Osteoblast (primary cell): ENCODE measurements around the gene HOXB2. TPM values are rescaled to one million over a fixed set of nuclear protein-coding genes. Genes with fewer than 3 reads are reported as not detected.

Experiments used
- DNase-seq: peaks from one replicate; pipeline ENCODE4 v3.0.0; 2011; ENCODE audit warnings: low spot score, mixed read lengths; ENCODE audit not compliant: insufficient read length; ENCODE audit errors: missing footprints
- H2AFZ ChIP-seq: 2 replicates; pipeline ENCODE4 v1.6.0; 2011; ENCODE audit warnings: mild to moderate bottlenecking, low read length
- H3K27ac ChIP-seq: 2 replicates; pipeline ENCODE4 v1.5.1; 2011; ENCODE audit warnings: mild to moderate bottlenecking, low read depth, low read length, moderate library complexity
- H3K27me3 ChIP-seq: 2 replicates; pipeline ENCODE4 v1.6.0; 2012; ENCODE audit warnings: mild to moderate bottlenecking, control low read depth, inconsistent platforms, low read length, moderate library complexity; ENCODE audit not compliant: insufficient read depth
- H3K36me3 ChIP-seq: 2 replicates; pipeline ENCODE4 v1.5.1; 2011; ENCODE audit warnings: mild to moderate bottlenecking, low read length, control low read depth, moderate library complexity; ENCODE audit not compliant: insufficient read depth
- H3K4me1 ChIP-seq: 2 replicates; pipeline ENCODE4 v1.5.1; 2011; ENCODE audit warnings: mild to moderate bottlenecking, low read length, control low read depth, moderate library complexity; ENCODE audit not compliant: insufficient read depth
- H3K4me2 ChIP-seq: 2 replicates; pipeline ENCODE4 v1.6.0; 2011; ENCODE audit warnings: mild to moderate bottlenecking, low read length; ENCODE audit not compliant: insufficient read depth
- H3K4me3 ChIP-seq: fragments of 200-600 bp; sonication (generic); 3 replicates; pipeline ENCODE4 v1.5.1; 2012; ENCODE audit warnings: mild to moderate bottlenecking, low read length, inconsistent platforms; ENCODE audit not compliant: insufficient read depth
- H3K79me2 ChIP-seq: 2 replicates; pipeline ENCODE4 v1.6.0; 2012; ENCODE audit warnings: mild to moderate bottlenecking, low read length, control low read depth, inconsistent platforms; ENCODE audit not compliant: insufficient read depth
- H3K9me3 ChIP-seq: 2 replicates; pipeline ENCODE4 v1.5.1; 2011; ENCODE audit warnings: low read depth, low read length, control low read depth
- H4K20me1 ChIP-seq: 2 replicates; pipeline ENCODE4 v1.6.0; 2012; ENCODE audit warnings: mild to moderate bottlenecking, low read length, control low read depth; ENCODE audit not compliant: insufficient read depth
- total RNA-seq: library from RNA; depleted of rRNA; stranded (reverse); fragments of >200 nt; gene quantifications from 2 replicates; pipeline ENCODE4 v1.2.3, GENCODE V29; 2012
- TF ChIP-seq, protein P1 (sequence below): IDR thresholded peaks from 2 replicates; pipeline ENCODE4 v1.5.1; 2011; ENCODE audit warnings: mild to moderate bottlenecking, low read depth, low read length, moderate library complexity; ENCODE audit errors: extremely low read depth

HOXB2 gene
- total RNA-seq, 1 donor, result 3.3 TPM

DNA sequence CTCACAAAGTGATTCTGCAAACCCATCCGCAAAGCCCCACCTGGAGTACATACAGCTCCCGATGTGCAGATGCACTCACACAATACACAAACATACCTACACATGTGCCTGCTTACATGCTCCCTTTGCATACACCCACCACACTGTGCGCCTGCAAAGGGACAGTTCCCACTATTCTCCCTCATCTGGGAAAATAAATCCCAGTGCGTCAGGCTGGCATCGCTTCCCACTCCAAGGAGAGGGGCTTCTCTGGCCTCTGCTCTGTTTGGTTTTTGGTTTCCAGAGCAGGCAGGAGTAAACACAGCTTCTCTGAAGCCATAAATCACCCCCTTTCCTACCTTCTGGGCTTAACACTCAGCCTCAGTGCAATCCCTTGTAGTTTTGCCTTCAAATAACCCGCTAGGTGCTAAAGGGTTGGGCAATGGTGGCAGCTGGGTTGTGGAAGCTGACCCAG is 18.5 kb upstream of the HOXB2 start:
- Histone ChIP-seq H2AFZ (no peak overlapping the region), H3K79me2 (no peaks in the 10 kb centered on the region), H4K20me1 (no peaks in the 10 kb centered on the region), H3K27ac (no peak overlapping the region), H3K4me3 (no peak overlapping the region), H3K27me3 (peaks cover 89% of the 10 kb centered on the region), H3K36me3 (no peaks in the 10 kb centered on the region), H3K9me3 (no peaks in the 10 kb centered on the region), H3K4me1 (no peaks in the 10 kb centered on the region), H3K4me2 (peak overlapping the region; percentile 9)
- TF ChIP-seq, protein P1, sequence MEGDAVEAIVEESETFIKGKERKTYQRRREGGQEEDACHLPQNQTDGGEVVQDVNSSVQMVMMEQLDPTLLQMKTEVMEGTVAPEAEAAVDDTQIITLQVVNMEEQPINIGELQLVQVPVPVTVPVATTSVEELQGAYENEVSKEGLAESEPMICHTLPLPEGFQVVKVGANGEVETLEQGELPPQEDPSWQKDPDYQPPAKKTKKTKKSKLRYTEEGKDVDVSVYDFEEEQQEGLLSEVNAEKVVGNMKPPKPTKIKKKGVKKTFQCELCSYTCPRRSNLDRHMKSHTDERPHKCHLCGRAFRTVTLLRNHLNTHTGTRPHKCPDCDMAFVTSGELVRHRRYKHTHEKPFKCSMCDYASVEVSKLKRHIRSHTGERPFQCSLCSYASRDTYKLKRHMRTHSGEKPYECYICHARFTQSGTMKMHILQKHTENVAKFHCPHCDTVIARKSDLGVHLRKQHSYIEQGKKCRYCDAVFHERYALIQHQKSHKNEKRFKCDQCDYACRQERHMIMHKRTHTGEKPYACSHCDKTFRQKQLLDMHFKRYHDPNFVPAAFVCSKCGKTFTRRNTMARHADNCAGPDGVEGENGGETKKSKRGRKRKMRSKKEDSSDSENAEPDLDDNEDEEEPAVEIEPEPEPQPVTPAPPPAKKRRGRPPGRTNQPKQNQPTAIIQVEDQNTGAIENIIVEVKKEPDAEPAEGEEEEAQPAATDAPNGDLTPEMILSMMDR, result no peak
- DNase-seq, result no peak

DNA sequence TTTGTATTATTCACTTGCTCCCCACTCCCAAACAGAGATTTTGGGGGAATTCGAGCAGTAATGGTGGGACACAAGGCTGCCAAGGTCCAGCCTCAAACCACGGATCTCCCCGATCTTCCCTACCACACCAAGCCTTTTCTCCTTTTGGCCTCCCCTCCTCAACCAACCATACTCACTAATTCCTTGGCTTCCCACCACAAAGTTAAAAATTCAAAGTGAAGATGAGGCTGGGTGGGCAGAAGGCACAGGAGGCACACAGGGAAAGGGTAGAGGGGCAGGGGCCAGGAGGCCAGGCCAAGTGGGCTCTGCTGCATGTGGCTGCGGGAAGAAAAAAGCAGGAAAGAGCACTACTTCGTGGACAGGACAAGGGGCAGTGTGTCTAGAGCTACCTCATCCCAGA is 18.0 kb upstream of the HOXB2 start:
- Histone ChIP-seq H3K36me3 (no peaks in the 10 kb centered on the region), H3K9me3 (no peaks in the 10 kb centered on the region), H3K4me1 (no peaks in the 10 kb centered on the region), H2AFZ (no peak overlapping the region), H3K4me3 (no peak overlapping the region), H3K27me3 (peaks cover 89% of the 10 kb centered on the region), H3K79me2 (no peaks in the 10 kb centered on the region), H3K4me2 (no peak overlapping the region), H4K20me1 (no peaks in the 10 kb centered on the region), H3K27ac (no peak overlapping the region)
- DNase-seq, result no peak
- TF ChIP-seq, protein P1, result no peak

DNA sequence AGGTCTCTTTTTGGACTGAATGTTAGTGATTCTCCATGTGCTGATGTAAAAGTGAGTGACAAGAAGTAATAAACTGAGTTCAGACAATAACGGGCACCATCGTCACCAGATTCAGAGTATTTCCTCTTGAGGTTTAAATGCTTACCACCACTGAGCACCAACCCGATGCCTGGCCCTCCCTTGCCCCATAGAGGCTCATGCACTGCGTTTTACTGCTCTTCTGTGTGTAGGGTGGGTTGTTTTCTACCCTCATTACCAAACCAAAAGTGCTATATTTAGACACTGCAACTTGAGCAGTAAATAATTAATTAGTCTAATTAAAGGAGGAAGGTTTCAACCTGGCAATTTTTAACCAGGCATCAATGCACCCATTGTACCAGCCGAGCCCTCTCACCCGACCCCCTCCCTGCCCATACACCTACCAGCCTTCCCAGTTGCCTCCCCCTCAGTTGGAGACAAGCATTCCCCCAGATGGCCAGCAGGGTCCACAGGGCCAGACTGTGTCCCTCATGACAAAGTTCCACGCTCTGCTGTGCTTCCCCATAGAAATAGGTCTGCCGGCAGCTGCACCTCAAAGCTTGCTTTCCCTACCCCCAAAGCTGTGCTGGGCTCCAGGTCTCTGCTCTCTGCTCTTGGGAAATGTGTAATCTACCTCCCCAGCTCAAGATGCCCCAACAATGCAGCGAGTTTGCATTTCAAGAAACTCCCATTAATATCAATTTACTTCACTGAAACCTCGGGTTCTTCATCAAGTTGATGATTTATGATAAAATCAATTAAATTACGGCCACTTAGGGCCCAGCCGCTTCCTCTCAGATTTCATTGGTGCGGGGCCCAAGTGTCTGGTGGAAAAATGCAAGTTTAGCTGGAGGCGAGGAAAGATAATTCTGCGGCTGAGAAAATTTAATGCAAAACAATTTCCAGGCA is 17.2 kb upstream of the HOXB2 start:
- Histone ChIP-seq H3K27ac (no peak overlapping the region), H2AFZ (no peak overlapping the region), H3K9me3 (no peaks in the 10 kb centered on the region), H3K79me2 (no peaks in the 10 kb centered on the region), H3K27me3 (peaks cover 89% of the 10 kb centered on the region), H3K4me3 (no peak overlapping the region), H3K4me1 (no peaks in the 10 kb centered on the region), H4K20me1 (no peaks in the 10 kb centered on the region), H3K4me2 (no peak overlapping the region), H3K36me3 (no peaks in the 10 kb centered on the region)
- TF ChIP-seq, protein P1, result no peak
- no peak for DNase-seq
